Measurements from ENCODE around the gene PRLHR.

PRLHR gene

DNA sequence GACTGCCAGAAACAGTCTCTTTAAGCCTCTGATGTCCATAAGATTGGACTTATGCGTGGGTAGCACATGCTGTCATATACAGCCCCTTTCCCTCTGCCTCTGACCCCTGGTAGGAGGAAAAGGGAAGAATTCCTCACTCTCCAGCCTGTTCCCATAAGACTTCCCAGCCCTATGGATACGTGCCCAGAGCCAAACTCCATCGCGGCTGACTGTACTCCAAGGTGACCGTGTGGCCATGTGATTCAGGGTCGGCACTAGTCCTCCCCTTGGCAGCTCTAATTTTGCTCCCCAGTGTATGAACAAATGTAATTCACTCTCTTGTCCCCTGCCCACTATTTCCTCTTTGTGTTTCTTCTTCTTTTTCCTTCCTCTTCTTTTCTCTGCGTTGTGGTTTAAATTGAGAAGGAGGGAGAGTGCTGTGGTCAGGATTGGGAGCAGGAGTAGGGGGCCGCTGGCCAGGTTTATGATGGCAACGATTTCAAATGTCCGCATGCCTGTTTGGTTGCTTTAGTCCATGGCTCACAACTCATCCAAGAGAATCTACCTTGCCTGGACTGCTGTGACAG is 43.8 kb downstream of the PRLHR start:
- no peak for DNase-seq

DNA sequence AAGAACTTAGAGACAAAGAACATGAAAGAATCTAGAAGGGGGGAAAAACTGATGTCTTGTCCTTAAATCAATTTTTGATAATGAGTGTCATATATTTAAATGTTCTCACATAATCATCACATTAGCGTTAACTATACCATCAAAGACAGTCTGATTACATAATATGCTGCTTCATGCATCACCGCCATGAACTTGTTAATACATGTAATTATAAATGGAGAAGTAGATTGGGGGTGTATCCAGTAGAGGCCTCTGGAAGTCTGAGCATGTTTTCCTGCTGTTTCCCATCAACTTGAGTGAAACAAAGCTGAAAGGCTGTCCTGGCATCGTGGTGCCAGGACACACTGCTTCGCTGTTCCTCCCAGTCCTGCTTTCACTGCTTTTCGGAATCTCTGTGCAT is 48.2 kb downstream of the PRLHR start:
- no peak for DNase-seq

DNA sequence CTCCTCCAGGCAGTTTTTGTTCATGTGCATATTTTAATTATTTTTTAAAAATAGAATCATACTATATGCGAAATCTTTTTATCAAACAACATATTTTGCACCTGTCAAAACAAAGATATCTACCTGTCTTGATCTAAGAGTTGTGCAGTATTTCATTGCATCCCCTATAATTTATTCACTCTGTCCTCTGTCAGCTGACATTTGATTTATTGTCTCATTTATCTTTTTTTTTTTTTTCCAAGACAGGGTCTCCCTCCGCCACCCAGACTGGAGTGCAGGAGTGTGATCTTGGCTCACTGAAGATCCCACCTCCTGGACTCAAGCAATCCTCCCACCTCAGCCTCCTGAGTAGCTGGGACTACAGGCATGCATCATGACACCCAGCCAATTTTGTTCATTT is 49.0 kb downstream of the PRLHR start:
- no peak for DNase-seq

DNA sequence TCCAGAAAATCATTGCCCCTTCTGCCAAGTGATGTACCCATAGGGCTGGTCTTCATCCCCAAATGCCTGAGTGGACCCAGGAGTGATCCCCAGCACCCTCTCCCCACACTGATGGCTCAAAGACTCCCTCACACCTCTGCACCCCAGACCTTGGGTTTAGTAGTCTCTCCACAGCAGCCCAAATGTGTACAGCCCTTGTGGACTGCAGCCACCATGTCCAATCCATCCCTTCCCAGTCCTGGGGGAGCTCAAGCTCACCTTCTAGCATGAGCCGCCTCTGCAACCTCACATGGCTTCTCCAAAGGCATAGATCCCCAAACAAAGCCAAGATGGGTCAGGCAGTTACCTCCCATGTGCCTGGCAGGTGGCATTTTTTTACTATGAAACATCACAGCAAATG is 50.1 kb downstream of the PRLHR start:
- no peak for DNase-seq

DNA sequence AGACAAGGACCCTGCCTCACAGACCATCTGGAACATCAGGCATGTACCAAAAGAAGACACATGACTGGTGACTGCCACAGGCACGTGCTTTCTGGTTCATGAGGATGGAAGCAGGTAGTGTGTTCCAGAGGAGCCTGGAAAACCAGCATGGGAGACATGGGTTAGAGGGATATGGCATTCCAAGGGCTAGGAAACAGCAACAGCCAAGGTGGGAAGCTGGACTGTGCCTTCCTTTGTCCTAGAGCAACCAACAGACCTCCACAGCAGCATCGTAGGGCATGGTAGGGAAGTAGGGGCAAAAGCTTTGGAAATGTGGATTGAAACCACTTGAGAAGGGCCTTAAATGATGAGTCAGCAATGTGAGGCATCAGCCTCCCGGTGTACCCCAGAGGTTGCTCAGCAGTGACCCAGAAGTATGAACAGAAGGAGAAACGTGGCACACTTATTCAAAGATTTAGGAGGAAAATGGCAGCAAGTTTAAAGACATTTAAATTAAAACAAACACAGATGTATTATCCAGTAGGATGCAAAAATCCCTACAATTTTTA is 51.0 kb downstream of the PRLHR start:
- DNase-seq, result no peak

DNA sequence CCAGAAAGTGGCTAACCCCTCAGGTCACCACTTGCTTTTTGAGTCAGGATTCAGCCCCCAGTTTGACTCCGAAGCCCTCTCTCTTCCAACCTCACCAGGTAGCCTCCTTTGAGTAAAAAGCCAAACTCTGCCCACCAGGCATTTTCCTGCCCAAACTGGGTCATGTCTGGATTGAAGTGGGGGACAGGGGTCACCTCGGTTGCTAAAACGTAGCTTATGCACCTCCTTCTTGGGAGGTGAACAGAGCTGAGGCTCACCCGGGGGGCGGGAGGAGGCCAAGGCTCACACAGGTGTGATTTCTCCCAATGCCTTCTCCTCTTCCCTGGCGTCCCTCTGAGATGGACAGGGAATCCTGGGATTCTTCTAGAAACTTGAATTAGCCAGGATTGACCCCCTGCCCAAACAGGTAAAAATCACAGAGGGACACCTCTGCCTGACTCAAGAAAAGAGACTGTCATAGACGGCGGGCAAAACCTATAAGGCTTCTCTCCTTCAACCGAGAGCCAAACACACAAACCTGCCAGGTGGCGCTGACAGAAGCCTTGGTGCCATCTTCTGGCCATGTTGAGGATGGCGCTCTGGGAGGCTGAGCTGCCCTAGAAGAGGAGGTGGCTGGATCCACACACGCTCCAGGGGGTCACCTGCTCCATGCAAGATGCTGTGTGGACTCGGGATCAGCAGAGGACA is 51.6 kb downstream of the PRLHR start:
- no peak for DNase-seq

DNA sequence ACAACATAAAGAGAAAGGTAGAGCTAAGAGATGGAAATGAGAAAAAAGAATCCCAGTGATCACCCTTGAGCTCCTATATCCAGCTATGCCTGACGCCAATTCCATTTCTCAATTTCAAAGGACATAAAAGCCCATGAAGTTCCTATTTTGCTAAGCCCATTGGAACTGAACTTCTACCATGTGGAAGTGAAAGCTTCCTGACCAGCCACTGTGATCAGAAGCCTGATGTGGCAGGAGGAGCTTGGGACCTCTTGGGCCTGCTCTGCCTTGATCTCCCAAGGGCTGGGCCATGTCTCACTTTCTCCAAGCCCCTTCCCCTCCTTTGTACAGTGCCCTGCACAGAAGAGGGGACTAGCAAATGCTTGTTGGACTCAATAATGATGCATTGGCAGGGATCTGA is 52.7 kb downstream of the PRLHR start:
- no peak for DNase-seq

DNA sequence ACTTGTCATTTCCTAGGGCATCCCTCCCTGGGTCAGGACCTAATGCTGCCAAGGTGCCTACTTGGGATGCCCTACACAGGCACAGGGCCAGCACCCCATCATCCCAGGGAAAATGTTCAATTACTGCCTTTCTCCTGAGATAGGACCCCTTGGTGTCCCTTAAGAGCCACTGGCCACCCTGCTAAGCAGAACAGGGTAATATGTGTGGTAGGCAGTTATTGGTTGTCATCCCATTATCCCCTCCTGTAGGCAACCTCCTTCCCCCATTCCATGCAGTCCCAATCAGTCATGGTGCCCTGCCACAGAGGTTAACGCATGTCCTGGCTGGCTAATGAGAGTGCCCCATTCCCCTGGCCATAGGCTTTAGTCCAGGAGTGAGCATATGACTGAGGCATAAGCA is 53.2 kb downstream of the PRLHR start:
- no peak for DNase-seq

DNA sequence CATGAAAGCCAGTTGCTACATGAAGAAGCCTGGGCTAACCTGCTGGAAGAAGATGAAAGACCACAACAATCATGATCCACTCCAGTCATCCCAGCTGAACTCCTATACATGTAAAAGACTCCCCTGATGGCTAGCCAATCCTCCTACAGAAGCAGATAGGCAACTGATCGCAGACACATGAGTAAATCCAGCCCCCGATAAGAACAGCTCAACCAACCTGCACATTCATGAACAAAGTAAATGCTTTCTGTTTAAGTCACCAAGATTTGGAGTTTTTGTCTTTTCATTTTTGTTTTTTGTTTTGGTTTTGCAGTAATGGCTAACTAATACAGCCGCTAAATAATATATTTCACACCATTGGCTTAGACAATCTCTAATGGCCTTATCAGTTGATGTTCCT is 53.7 kb downstream of the PRLHR start:
- no peak for DNase-seq

Measured in left hindlimb (tissue), 1 donor.